ENCODE results near the gene CEMIP.
"Not testable (repeated sequence)": the region's sequence is repeated elsewhere in the genome, so short reads cannot be mapped to it uniquely, and the experiment has no call there.

Gene CEMIP

DNA sequence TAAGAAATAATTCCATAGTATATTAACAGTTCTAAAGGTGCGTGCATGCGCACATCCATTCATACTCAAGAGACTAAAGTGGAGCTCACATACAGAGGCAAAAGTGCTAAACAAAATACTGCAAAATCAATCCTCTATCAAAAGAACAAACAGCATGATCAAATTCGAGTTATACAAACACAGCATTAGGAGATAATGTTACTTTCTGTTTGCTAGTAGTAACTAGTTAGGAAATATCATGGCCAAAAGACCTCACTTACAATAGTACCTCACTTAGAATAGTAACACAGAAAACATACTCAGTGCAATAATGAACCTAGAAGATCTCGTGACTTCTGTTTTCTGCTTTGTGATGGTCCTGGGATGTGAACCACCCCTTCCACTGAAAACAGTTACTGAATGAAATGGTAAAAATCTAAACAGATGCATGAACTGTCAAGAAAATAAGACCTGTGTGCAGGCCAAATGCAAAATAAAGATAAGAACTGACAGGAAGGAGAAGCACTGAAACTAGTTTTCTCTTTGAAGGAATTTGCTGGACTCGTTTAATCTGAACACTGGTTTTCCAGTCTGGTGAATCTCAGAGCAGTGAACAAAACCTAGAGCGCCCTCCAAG is 20.9 kb upstream of the CEMIP start:
- DNase-seq (ENCODE audit: extremely low spot score): no peak
- TF ChIP-seq FOXM1 (IDR thresholded peaks at IDR 0.05; ENCODE audit: borderline replicate concordance): no peak
- no peak for TF ChIP-seq SP1 (IDR thresholded peaks at IDR 0.05)
- CTCF ChIA-PET: no interaction called here
- POLR2A ChIA-PET: no interaction called here

DNA sequence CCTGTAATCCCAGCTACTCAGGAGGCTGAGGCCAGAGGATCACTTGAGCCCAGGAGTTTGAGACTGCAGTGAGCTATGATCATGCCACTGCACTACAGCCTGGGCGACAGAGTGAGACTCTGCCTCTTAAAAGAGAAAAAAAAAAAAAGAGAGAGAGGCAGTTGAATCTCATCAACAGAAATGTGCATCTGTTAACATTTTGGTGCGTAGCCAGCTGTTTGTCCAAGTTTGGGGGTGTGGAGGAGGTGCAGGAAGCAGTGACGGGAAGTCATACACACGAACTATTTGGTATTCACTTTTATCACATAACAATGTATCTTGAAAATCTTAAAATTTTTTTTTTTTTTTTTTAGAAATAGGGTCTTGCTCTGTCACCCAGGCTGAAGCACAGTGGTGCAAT is 18.2 kb upstream of the CEMIP start:
- ChIA-PET POLR2A (no interaction called here), CTCF (interaction anchor here (1.1 kb wide), 1 partner anchor 15 kb away, joined by 7 read pairs; no protein-coding TSS in a partner anchor)
- TF ChIP-seq BHLHE40 (IDR thresholded peaks at IDR 0.05; ENCODE audit: borderline replicate concordance) (no peak), CTBP1 (IDR thresholded peaks at IDR 0.05; ENCODE audit: borderline replicate concordance) (no peak), HDGF (IDR thresholded peaks at IDR 0.05; ENCODE audit: borderline replicate concordance) (no peak), FOXA1 (IDR thresholded peaks at IDR 0.05) (no peak), ZNF384 (IDR thresholded peaks at IDR 0.05) (no peak), LEF1 (IDR thresholded peaks at IDR 0.05; ENCODE audit: borderline replicate concordance) (no peak), SUZ12 (IDR thresholded peaks at IDR 0.05) (no peak)
- TF ChIP-seq, protein P1, sequence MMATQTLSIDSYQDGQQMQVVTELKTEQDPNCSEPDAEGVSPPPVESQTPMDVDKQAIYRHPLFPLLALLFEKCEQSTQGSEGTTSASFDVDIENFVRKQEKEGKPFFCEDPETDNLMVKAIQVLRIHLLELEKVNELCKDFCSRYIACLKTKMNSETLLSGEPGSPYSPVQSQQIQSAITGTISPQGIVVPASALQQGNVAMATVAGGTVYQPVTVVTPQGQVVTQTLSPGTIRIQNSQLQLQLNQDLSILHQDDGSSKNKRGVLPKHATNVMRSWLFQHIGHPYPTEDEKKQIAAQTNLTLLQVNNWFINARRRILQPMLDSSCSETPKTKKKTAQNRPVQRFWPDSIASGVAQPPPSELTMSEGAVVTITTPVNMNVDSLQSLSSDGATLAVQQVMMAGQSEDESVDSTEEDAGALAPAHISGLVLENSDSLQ (IDR thresholded peaks at IDR 0.05): no peak
- DNase-seq (ENCODE audit: extremely low spot score): no peak

DNA sequence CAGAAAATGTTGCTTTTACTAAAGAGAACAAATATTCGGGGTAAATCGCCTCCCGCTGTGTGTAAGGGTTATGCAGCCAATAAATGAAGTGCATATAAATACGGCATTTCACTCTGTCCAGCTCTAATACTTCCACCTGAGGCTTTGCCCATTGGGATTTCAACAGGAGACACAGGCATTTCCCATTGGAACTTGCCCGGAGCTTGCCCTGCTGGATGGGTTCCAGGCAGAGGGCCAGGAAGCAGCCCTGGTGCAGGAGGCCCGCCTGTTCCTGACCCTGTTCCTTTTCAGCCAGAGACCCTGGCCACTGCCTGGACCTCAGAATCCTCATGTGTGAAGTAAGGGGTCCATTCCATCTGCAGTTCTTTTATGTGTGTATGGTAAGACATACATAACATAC is 17.4 kb upstream of the CEMIP start:
- DNase-seq (ENCODE audit: extremely low spot score): no peak

DNA sequence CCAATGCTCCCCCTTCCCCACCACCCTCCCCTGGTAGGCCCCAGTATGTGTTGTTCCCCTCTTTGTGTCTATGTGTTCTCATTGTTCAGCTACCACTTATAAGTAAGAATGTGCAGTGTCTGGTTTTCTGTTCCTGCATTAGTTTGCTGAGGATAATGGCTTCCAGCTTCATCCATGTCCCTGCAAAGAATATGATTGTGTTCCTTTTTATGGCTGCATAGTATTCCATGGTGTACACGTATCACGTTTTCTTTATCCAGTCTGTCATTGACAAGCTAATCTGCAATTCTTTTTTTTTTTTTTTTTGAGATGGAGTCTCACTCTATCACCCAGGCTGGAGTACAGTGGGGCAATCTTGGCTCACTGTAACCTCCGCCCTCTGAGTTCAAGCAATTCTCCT is 15.9 kb upstream of the CEMIP start:
- DNase-seq (ENCODE audit: extremely low spot score); POLR2A ChIA-PET: not testable (repeated sequence)
- CTCF ChIA-PET: interaction anchor here (1.7 kb wide), 1 partner anchor 13 kb away, joined by 7 read pairs; no protein-coding TSS in a partner anchor

More for the DNA sequence above, 17.4 kb upstream of the CEMIP start:
- CTCF ChIA-PET: no interaction called here
- TF ChIP-seq SUZ12 (IDR thresholded peaks at IDR 0.05) (no peak), FOXK2 (IDR thresholded peaks at IDR 0.05) (no peak), FOXM1 (IDR thresholded peaks at IDR 0.05; ENCODE audit: borderline replicate concordance) (no peak), SP1 (IDR thresholded peaks at IDR 0.05) (no peak), BHLHE40 (IDR thresholded peaks at IDR 0.05; ENCODE audit: borderline replicate concordance) (no peak)
- TF ChIP-seq, protein P1 (IDR thresholded peaks at IDR 0.05): no peak
- POLR2A ChIA-PET: no interaction called here

DNA sequence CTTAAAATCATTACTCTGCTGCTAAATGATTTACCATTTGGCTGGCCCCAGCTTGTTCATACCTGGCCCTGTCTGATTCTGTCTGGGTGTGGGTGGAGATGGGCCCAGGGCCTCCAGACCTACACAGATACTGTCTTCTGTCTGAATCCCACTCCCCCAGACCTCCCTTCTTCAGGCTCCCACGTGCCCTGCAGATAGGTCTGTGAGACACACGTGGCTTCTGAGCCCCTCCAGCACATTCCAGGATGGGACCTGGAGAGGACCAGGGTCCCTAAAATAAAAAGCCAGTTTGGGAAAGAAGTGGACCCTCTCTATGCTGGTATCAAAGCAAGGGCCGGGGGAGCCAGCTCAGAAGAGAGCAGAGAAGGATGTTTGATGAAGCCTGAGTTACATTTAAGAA is 14.6 kb upstream of the CEMIP start:
- no peak for DNase-seq (ENCODE audit: extremely low spot score)
- POLR2A ChIA-PET: no interaction called here
- no peak for TF ChIP-seq SUZ12 (IDR thresholded peaks at IDR 0.05)
- TF ChIP-seq CTBP1 (IDR thresholded peaks at IDR 0.05; ENCODE audit: borderline replicate concordance): no peak
- TF ChIP-seq BHLHE40 (IDR thresholded peaks at IDR 0.05; ENCODE audit: borderline replicate concordance): no peak
- TF ChIP-seq TARDBP (IDR thresholded peaks at IDR 0.05): no peak
- TF ChIP-seq, protein P1 (IDR thresholded peaks at IDR 0.05): no peak
- no peak for TF ChIP-seq SP1 (IDR thresholded peaks at IDR 0.05)
- no peak for TF ChIP-seq L3MBTL2 (conservative IDR thresholded peaks at IDR 0.05)
- no peak for TF ChIP-seq ARNT (IDR thresholded peaks at IDR 0.05)
- TF ChIP-seq FOXK2 (IDR thresholded peaks at IDR 0.05): no peak
- TF ChIP-seq LEF1 (IDR thresholded peaks at IDR 0.05; ENCODE audit: borderline replicate concordance): no peak
- TF ChIP-seq FOXM1 (IDR thresholded peaks at IDR 0.05; ENCODE audit: borderline replicate concordance): no peak
- TF ChIP-seq ELF4 (IDR thresholded peaks at IDR 0.05): no peak
- no peak for TF ChIP-seq NFRKB (IDR thresholded peaks at IDR 0.05)
- CTCF ChIA-PET: no interaction called here

DNA sequence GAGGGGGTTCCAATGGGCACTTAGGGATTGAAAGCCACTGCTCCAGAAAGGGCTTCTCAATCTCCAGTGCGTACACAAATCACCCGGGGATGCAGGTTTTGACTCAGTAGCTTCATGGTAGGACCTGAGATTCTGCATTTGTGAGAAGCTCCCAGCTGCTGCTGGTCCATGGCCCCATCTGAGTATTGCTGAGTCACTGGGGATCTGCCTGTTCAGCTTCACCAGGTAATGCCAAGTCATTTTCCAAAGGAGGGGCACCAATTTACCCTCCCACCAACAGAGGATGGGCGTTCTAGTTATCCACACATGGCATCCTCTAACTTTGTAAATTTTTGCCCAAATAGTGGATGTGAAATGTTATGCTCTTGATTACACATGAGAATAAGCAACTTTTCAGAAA is 12.9 kb upstream of the CEMIP start:
- TF ChIP-seq, protein P1 (IDR thresholded peaks at IDR 0.05): no peak
- TF ChIP-seq CTBP1 (IDR thresholded peaks at IDR 0.05; ENCODE audit: borderline replicate concordance) (no peak), TARDBP (IDR thresholded peaks at IDR 0.05) (no peak), FOXA1 (IDR thresholded peaks at IDR 0.05) (no peak), ELF4 (IDR thresholded peaks at IDR 0.05) (no peak), SP1 (IDR thresholded peaks at IDR 0.05) (no peak)
- ChIA-PET POLR2A (no interaction called here), CTCF (interaction anchor here (3.6 kb wide), 1 partner anchor 10 kb away, joined by 16 read pairs; no protein-coding TSS in a partner anchor)
- no peak for DNase-seq (ENCODE audit: extremely low spot score)

DNA sequence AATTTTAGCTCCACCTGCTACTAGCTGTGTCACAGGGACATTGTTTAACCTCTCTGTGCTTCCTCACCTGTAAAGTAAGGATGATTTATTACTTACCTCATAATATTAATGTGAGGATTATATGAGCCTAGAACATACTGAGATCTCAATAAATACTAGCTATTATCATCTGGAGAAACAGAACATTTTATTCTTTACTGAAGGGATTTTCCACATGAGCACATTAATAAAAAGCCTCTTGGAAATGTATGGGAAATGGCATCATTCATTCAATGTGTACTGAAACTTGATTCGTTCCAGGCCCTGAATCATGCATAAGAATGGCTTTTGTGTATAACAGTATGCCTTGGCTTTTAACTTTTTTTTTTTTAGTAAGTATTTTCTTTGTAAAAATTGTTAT is 11.0 kb upstream of the CEMIP start:
- no peak for DNase-seq (ENCODE audit: extremely low spot score)
- CTCF ChIA-PET: interaction anchor here (0.7 to 3.6 kb wide), 2 partner anchors 8 to 11 kb away, joined by 4 to 16 read pairs; partner anchors contain the start of gene CEMIP
- POLR2A ChIA-PET: no interaction called here
- TF ChIP-seq L3MBTL2 (conservative IDR thresholded peaks at IDR 0.05) (no peak), BHLHE40 (IDR thresholded peaks at IDR 0.05; ENCODE audit: borderline replicate concordance) (no peak), FOXK2 (IDR thresholded peaks at IDR 0.05) (no peak), TARDBP (IDR thresholded peaks at IDR 0.05) (no peak), ZNF384 (IDR thresholded peaks at IDR 0.05) (no peak), ELF4 (IDR thresholded peaks at IDR 0.05) (no peak)
- TF ChIP-seq, protein P1 (IDR thresholded peaks at IDR 0.05): no peak
